Stimulated activated effector memory CD8-positive, alpha-beta T cell treated with anti-CD3 and anti-CD28 coated beads, Interleukin-12 subunit alpha, Interleukin-12 subunit beta, amount 100 ng/mL, for 72 hours (primary cell): ENCODE data around the gene PHF21A.
A peak's percentile ranks its signal among the peaks of the same experiment; 100 is the strongest.

Source experiments
- ATAC-seq: fragments of 150-1000 bp; cut with Tn5 transposase; 2 replicates; pipeline ENCODE4 v1.10.0; 2021
- DNase-seq, 2 donors: peaks; one replicate each; pipeline ENCODE4 v3.0.0; 2021 to 2022; ENCODE audit warnings: low spot score in 2 of 2
- H3K27ac Mint-ChIP-seq: one replicate; pipeline ENCODE4 v1.8.0; 2022; ENCODE audit warnings: mild to moderate bottlenecking, mixed read lengths
- H3K36me3 Mint-ChIP-seq: one replicate; pipeline ENCODE4 v1.8.0; 2022; ENCODE audit warnings: mild to moderate bottlenecking, mixed read lengths
- H3K4me1 Mint-ChIP-seq: one replicate; pipeline ENCODE4 v1.8.0; 2022; ENCODE audit warnings: mixed read lengths
- H3K4me3 Mint-ChIP-seq: one replicate; pipeline ENCODE4 v1.8.0; 2022; ENCODE audit warnings: mild to moderate bottlenecking, mixed read lengths
- H3K9me3 Mint-ChIP-seq: one replicate; pipeline ENCODE4 v1.8.0; 2022; ENCODE audit warnings: mixed read lengths

PHF21A gene

DNA sequence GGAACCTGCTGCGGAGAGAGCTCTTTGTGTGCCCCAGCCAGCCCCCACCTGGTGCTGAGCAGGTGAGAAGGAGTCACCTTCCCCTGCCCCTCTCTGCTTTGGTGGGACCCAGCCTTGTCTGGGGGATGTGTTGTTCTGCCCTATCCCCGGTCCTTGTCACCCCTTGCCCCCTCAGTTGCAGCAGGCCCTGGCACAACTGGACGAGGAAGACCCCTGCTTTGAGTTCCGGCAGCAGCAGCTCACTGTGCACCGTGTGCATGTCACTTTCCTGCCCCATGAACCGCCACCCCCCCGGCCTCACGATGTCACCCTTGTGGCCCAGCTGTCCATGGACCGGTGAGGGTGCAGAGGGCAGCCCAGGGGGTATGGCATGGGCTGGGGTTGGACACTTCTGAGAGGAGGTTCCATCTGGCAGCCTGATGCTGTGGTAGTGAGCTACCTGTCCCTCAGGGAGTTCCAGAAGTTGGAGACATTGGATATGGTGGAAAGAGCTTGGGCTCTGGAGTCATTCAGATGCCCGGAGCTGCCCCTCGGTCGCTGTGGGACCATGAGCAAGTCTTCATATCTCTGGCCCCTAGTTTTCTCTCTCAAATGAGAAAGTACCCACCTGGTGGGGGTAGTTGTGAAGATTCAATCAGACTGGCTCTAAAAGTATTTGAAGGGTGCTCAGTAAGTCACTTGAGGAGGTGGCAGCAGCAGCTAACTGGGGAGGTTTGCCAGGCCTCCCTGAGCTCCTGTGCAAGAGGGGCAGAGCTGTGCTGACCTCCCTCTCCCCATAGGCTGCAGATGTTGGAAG lies 194.5 kb downstream of the PHF21A start:
- Mint-ChIP-seq H3K4me3 (no peak overlapping the region), H3K36me3 (peaks cover 25% of the 10 kb centered on the region), H3K4me1 (peaks cover 66% of the 10 kb centered on the region), H3K27ac (peak overlapping the region; percentile 97), H3K9me3 (no peaks in the 10 kb centered on the region)
- no peak for ATAC-seq
- DNase-seq, result no peak

DNA sequence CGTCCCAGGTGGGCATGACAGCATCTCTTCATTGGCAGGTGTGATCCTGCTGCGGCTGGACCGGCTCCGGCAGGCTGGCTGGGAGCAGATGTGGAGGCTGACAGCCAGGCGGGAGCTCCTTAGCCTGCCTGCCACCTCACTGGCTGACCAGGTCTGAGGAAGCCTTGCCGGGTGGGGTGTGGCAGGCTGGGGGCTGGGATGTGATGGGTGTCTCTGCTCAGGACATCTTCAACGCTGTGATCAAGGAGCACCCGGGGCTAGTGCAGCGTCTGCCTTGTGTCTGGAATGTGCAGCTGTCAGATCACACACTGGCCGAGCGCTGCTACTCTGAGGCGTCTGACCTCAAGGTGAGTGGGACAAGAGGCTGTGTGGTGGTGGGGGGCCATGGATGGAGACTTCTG lies 195.3 kb downstream of the PHF21A start:
- no peaks in the 10 kb centered on the region for H3K9me3 Mint-ChIP-seq
- peaks cover 17% of the 10 kb centered on the region for H3K36me3 Mint-ChIP-seq
- no peak overlapping the region for H3K27ac Mint-ChIP-seq
- no peak overlapping the region for H3K4me3 Mint-ChIP-seq
- peaks cover 65% of the 10 kb centered on the region for H3K4me1 Mint-ChIP-seq
- no peak for ATAC-seq
- DNase-seq, result no peak

DNA sequence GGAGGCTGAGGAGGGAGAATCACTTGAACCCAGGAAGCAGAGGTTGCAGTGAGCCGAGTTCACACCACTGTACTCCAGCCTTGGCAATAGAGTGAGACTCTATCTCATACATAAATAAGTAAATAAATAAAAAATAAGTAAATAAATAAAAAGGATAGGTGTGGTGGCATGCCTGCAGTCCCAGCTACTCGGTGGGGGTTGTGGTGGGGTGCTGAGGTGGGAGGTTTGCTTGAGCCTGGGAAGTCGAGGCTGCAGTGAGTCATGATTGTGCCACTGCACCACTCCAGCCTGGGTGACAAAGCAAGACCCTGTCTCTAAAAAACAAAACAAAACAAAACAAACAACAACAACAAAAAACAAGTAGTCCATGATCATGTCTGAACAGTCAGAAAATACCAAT lies 195.7 kb downstream of the PHF21A start:
- Mint-ChIP-seq H3K27ac (no peak overlapping the region), H3K36me3 (peaks cover 16% of the 10 kb centered on the region), H3K4me3 (no peak overlapping the region), H3K9me3 (no peaks in the 10 kb centered on the region), H3K4me1 (peaks cover 61% of the 10 kb centered on the region)
- no peak for ATAC-seq
- DNase-seq, result no peak

DNA sequence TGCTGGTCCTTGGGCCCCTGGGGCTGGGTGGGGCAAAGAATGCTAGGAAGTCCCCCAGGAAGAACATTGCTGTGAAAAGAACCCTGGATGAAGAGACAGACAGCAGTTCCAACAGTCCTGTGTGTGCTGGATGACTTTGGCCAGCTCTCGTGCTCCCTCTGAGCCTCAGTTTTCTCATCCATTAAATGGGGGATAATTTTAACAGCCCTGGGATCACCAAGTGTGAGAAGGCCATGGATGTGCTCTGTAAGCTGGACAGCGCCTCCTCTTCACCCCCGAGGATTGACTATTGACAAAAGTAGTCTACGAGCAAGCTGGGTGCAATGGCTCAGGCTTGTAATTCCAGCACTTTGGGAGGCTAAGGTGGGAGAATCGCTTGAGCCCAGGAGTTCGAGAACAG lies 196.3 kb downstream of the PHF21A start:
- Mint-ChIP-seq H3K4me1 (peaks cover 57% of the 10 kb centered on the region), H3K36me3 (peaks cover 9% of the 10 kb centered on the region), H3K27ac (peak overlapping the region; percentile 26), H3K4me3 (no peak overlapping the region), H3K9me3 (no peaks in the 10 kb centered on the region)
- DNase-seq (no peak), ATAC-seq (no peak)

DNA sequence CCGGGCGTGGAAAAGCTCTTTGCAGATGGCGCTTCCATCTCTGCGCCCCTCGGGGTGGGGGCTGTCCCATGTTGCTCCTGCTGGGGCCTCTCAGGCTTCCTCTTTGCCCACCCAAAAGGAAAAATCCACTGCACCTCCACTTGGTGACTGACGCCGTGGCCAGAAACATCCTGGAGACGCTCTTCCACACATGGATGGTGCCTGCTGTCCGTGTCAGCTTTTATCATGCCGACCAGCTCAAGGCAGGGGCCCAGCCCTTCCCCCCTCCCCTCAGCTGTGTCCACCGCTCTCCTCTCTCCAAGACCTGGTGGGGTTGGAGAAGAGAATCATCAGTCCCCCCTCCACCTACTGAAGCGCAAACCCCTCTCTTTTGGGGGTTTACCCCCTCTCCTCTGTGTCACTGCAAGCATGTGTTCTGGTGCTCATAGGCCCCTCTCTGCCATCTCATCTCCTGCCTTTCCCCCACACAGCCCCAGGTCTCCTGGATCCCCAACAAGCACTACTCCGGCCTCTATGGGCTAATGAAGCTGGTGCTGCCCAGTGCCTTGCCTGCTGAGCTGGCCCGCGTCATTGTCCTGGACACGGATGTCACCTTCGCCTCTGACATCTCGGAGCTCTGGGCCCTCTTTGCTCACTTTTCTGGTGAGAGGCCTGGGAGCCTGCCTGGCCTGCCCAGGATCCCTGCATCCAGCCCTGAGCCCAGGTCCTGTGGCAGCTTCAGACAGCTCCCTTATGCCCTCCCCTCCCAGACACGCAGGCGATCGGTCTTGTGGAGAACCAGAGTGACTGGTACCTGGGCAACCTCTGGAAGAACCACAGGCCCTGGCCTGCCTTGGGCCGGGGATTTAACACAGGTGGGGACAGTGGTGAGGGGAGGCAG lies 197.0 kb downstream of the PHF21A start:
- Mint-ChIP-seq H3K4me3 (peak overlapping the region; percentile 72), H3K36me3 (peaks cover 7% of the 10 kb centered on the region), H3K27ac (peak overlapping the region; percentile 26), H3K4me1 (peaks cover 57% of the 10 kb centered on the region), H3K9me3 (no peaks in the 10 kb centered on the region)
- DNase-seq (no peak), ATAC-seq (no peak)

DNA sequence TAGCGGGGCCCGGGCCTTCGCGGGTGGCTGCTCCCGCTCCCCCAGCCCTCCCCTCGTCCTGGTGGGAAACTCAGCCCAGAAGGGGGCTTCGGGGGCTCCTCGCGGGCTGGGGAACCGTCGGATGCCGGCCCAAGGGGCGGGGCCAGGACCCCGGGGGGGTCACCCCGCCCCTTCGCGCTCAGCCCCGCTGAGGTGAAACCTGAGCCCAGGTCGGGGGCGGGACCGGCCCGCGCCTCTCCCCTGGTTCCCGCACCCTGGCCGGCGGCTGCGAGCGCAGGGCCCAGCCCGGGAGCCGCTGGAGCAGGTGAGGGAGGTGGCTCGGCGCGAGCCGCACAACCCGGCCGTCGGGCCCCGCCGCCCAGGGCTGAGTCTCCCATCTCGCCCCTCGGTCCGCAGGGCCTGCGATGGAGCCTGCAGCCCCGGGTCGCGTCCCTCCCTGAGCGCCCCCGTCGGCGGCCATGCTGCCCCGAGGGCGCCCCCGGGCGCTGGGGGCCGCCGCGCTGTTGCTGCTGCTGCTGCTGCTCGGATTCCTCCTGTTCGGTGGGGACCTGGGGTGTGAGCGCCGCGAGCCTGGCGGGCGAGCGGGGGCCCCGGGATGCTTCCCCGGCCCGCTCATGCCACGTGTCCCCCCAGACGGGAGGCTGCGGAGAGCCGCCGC lies 198.7 kb downstream of the PHF21A start, which contains the start of gene LARGE2:
LARGE2 (plus strand) TSS at position 232 of the 658 bp plus-strand sequence; CDS start at position 459, 227 bp downstream.
- peak within 1 kb of the TSS; percentile 68 for H3K27ac Mint-ChIP-seq
- H3K4me1 Mint-ChIP-seq, result peaks cover 63% of the 10 kb centered on the region
- peaks cover 12% of the 10 kb centered on the region for H3K36me3 Mint-ChIP-seq
- H3K4me3 Mint-ChIP-seq, result peak within 1 kb of the TSS; percentile 72
- DNase-seq (no peak), ATAC-seq (no peak)
- H3K9me3 Mint-ChIP-seq, result no peaks in the 10 kb centered on the region

DNA sequence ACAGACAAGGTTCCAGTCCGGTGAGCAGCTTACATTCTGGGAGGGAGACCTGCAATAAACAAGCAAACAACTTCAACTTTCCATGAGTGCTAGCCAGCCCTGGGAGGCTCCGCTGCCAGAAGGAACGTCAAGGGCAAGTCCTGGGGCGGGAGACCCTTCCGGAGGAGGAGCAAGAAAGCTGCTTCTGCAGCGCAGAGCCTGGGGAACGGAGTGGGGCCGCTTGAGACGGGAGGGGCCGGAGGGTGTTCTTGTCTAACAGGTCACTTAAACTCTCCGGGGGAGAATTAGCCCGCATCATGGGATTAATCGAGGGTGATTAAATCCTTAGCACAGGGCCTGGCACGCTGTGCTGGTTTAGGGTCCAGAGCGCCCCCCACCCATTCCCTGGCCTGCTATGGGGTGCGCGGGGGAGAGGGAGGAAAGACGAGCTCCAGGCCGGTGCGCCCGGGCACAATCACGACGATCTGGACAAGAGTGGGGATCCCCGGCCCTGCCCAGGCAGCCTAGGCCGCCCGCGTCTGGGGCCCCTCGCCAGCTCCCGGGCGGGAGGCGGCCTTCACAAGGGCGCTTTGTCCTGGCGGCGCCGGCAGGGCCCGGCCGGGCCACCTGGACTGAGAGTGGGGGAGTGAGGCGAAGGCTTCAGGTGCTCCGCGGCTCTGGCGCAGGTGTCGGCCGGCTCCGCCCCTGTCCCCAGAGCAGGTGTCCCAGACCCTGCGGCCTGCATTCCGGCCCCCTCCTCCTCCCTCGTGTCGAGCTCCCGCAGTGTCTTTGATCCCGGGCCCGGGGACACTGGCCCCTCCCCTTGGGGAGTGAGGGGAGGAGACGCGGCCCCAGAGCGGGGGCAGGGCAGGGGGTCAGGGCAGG lies 199.5 kb downstream of the PHF21A start:
- peaks cover 58% of the 10 kb centered on the region for H3K4me1 Mint-ChIP-seq
- H3K9me3 Mint-ChIP-seq, result no peaks in the 10 kb centered on the region
- DNase-seq (no peak), ATAC-seq (no peak)
- H3K27ac Mint-ChIP-seq, result peak overlapping the region; percentile 54
- H3K36me3 Mint-ChIP-seq, result peaks cover 14% of the 10 kb centered on the region
- H3K4me3 Mint-ChIP-seq, result peak overlapping the region; percentile 64

DNA sequence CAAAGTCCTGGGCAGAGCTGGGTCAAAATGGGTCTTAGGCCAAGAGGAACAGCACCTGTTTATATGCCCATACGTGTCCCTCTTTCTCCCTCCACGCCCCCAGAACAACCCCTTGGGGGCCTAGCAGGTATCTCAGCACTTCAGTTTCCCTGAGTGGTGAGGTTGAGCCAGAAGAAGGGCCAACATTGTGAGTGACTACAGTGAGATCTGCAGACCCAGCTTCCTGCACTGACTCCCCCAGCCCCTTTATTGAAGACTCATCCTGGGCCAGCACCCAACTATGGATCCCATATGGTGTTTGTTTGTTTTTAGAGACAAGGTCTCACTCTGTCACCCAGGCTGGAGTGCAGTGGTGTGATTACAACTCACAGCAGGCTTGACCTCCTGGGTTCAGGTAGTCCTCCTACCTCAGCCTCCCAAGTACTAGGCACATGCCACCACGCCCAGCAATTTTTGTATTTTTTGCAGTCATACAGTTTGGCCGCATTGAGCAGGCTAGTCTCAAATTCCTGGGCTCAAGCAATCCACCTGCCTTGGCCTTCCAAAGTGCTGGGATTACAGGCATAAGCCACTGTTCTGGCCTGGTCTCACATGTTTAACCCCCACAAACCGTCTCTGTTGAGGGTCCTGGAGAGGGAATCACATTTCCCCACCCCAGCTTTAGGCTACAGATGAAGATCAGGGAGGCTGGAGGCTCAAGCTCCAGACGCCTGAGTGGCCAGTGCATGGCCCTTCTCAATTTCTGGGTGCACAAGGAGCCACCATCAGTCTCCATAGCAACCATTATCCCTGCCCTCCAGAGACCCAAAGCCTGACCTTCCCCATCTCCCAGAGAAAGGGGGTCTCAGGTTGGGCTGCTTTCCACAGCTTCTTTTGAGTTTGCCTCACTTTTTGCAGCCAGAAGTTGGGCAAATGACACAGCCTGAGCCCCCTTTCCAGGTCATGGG lies 200.4 kb downstream of the PHF21A start:
- no peak for DNase-seq
- no peak for ATAC-seq
- Mint-ChIP-seq H3K9me3 (no peaks in the 10 kb centered on the region), H3K27ac (peak overlapping the region; percentile 54), H3K36me3 (peaks cover 24% of the 10 kb centered on the region), H3K4me1 (peaks cover 58% of the 10 kb centered on the region), H3K4me3 (peak overlapping the region; percentile 64)

DNA sequence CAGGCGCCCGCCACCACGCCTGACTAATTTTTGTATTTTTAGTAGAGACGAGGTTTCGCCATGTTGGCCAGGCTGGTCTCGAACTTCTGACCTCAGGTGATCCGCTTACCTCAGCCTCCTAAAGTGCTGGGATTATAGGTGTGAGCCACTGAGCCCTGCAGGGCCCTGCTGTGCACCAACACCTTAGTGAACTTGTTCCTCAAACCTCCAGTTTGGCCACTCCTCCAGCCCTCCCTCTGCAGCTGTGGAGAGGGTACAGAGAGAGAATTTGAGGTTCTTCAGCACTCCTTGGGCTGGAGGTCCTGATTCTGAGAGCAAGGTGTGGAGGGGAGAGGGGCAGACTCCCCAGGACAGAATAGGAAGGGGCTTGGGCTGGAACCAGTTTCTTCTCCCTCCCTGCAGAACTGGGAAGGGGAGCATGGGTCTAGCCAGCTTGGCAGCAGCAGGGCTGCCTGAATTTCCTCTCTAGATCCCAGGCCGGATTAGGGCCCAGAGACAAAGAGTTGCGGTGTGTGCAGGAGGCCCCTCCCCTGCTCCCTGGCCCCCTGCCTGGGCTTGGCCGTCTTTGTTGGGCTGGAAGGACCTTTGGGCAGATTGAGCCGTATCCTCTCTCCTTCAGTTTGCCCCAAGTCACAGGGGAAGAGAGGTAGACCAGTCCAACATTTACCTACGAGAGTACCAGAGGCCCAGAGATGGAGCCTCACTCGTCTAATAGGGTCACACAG lies 201.3 kb downstream of the PHF21A start:
- no peak for DNase-seq
- H3K4me3 Mint-ChIP-seq, result peak overlapping the region; percentile 97
- ATAC-seq, result no peak
- H3K4me1 Mint-ChIP-seq, result peaks cover 64% of the 10 kb centered on the region
- H3K27ac Mint-ChIP-seq, result peak overlapping the region; percentile 54
- peaks cover 32% of the 10 kb centered on the region for H3K36me3 Mint-ChIP-seq
- H3K9me3 Mint-ChIP-seq, result no peaks in the 10 kb centered on the region

DNA sequence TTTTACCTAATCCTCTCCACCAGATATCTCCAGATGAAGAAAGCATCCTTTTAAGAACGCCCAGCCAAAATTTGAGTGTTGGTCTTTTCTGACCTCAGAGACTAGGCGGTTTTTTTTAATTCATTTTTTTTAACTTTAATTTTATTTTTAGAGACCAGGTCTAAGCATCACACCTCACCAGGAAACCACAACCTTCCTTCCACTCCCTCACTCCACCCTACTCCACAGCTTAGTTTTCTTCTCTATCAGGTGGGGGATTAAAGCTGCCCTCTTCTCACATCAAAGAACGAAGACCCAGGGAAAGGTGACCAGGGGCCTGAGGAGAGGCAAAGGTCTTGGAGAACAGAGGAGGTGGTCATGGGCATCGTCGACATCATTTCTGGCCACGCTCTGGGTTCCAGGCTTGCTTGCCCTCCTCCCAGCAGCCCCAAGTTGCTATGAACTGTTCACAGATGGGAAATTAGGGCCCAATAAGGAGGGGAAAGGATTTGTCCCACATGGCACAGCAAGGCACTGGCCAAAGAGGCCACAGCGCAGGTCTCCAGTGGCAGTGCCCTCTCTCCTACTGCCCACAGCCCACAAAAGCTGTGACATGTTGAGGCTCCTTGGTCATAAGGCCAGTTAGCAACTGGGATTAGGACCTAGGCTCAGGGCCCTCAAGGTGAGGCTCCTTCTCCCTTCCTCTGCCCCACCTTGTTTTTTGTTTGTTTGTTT lies 202.1 kb downstream of the PHF21A start:
- peak overlapping the region; percentile 97 for H3K4me3 Mint-ChIP-seq
- no peaks in the 10 kb centered on the region for H3K9me3 Mint-ChIP-seq
- peaks cover 32% of the 10 kb centered on the region for H3K36me3 Mint-ChIP-seq
- H3K27ac Mint-ChIP-seq, result peak overlapping the region; percentile 97
- DNase-seq (no peak), ATAC-seq (no peak)
- peaks cover 59% of the 10 kb centered on the region for H3K4me1 Mint-ChIP-seq

DNA sequence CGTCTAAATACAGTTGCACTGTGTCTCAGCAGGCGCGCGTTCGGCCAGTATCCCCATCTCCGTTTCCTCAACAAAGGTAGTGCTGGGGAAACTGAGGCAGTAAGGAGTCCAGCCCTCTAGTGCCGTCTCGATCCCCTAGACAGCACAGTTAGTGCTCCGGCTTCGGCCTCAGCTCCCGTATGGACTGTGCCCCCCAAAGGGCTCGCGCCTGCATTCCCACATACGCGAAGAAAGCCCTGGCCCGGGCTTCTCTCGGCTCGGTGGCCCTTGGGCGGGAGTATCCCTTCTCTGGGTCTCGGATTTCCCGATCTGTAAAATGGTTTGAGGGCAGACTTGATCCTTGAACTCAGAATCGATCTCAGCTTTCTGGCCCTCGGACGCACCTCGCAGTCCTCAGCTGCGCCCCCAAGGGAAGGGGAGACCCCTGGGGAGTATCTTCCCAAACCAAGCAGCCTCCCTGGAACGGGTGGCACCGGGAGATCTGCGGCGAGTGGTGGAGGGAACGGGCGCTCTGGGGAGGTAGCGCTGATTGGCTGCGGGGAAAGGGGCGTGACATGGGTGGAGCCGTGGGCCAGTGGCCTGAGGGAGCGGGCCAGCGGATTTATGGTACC lies 202.8 kb downstream of the PHF21A start:
- H3K4me3 Mint-ChIP-seq, result peak overlapping the region; percentile 97
- DNase-seq, result peak; percentile 62 to 86
- ATAC-seq, result peak; percentile 56
- H3K4me1 Mint-ChIP-seq, result peaks cover 60% of the 10 kb centered on the region
- H3K27ac Mint-ChIP-seq, result peak overlapping the region; percentile 97
- peaks cover 36% of the 10 kb centered on the region for H3K36me3 Mint-ChIP-seq
- H3K9me3 Mint-ChIP-seq, result no peaks in the 10 kb centered on the region

DNA sequence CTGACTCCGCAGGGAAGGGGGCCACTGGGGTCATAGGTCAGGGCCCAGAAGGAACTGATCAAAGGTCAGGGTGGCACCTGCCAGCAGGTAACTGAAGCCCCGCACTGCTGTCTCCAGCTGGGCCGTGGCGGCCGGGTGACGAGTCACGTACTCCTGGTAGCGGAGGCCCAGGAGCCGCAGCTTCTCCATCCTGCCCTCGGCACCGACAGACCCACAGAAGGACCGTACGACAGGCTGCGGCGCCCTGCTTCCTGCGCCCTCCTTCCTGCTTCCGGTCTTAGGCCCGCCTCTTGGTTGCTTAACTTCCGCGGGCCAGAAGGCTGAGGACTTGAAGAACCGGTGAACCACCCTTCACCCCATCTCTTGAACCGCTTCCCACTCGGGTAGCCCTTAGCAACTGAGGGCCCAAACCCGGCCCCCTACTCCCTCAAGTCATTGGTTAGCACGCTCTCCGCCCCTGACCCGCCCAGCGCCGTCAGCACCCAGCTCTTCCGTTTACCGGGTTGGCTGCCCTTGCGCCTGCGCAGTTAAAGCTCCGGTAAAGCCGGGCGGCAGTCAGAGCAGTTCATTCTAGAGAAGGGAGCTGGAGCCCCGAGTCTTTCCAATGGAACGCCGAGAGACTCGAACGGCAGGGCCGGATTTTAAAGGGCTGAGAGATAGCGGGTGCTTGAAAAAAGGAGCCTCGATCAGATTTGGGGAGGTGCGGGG lies 203.5 kb downstream of the PHF21A start, which contains the start of gene PEX16:
PEX16 (minus strand) TSS at position 255 of the 708 bp plus-strand sequence; CDS start at position 189, 66 bp downstream.
- H3K4me1 Mint-ChIP-seq, result peaks cover 62% of the 10 kb centered on the region
- peak within 1 kb of the TSS; percentile 97 for H3K27ac Mint-ChIP-seq
- peak within 1 kb of the TSS; percentile 97 for H3K4me3 Mint-ChIP-seq
- no peaks in the 10 kb centered on the region for H3K9me3 Mint-ChIP-seq
- ATAC-seq (peak; percentile 91), DNase-seq (peak; percentile 80 to 96)
- H3K36me3 Mint-ChIP-seq, result peaks cover 42% of the 10 kb centered on the region
